GM12865 (cell line): ENCODE measurements around the gene COX6A2.
A peak's percentile ranks its signal among the peaks of the same experiment; 100 is the strongest.

ENCODE experiments used
- DNase-seq: peaks from one replicate; pipeline ENCODE4 v3.0.0; 2010; ENCODE audit warnings: low read depth
- H3K4me3 ChIP-seq: 2 replicates; pipeline ENCODE4 v1.5.1; 2011; ENCODE audit warnings: mild to moderate bottlenecking, low read depth, low read length, control low read depth
- TF ChIP-seq, protein P1 (sequence below): IDR thresholded peaks from 2 replicates; pipeline ENCODE4 v1.5.1; 2011; ENCODE audit warnings: low read length, control low read depth, low read depth, inconsistent platforms; ENCODE audit not compliant: insufficient read depth; ENCODE audit errors: missing control alignments

The COX6A2 gene

DNA sequence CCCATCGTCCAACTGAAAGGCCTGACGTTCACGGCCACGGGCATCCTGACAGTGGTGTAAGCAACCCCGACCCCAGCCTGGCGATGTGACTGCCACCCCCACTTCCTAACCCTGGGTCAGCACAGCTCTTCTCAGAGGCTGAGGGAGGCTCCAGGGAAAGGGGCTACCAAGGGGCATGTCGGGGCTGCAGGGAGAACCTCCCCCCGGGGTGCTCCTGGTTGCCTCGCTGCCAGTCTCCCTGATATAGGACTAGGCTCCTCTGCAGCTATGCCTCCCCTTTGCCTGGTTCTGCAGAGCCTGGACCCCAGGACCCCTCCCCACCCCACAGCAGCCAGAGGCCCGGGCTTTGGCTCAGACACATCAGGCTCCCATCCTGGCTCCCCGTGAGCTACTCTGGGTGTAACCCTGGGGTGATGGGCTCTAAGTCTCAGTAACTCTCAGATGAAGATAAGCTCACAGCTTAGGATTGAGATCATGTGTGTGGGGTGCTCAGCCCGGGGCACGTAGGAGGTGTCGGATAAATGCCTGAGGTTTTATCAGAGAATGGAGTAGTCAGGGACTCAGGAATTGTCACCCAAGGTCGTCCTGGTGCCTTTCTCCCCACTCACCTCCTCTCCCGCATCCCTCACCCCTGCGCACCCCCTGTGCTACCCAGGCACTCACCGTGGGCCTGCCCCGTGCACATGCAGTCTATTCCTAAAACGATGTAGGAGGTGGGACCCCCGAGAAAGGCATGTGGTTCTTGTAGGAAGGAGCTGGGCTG lies 24.4 kb downstream of the COX6A2 start:
- TF ChIP-seq, protein P1, sequence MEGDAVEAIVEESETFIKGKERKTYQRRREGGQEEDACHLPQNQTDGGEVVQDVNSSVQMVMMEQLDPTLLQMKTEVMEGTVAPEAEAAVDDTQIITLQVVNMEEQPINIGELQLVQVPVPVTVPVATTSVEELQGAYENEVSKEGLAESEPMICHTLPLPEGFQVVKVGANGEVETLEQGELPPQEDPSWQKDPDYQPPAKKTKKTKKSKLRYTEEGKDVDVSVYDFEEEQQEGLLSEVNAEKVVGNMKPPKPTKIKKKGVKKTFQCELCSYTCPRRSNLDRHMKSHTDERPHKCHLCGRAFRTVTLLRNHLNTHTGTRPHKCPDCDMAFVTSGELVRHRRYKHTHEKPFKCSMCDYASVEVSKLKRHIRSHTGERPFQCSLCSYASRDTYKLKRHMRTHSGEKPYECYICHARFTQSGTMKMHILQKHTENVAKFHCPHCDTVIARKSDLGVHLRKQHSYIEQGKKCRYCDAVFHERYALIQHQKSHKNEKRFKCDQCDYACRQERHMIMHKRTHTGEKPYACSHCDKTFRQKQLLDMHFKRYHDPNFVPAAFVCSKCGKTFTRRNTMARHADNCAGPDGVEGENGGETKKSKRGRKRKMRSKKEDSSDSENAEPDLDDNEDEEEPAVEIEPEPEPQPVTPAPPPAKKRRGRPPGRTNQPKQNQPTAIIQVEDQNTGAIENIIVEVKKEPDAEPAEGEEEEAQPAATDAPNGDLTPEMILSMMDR: no peak
- peak overlapping the region; percentile 32 for H3K4me3 ChIP-seq
- DNase-seq: no peak

DNA sequence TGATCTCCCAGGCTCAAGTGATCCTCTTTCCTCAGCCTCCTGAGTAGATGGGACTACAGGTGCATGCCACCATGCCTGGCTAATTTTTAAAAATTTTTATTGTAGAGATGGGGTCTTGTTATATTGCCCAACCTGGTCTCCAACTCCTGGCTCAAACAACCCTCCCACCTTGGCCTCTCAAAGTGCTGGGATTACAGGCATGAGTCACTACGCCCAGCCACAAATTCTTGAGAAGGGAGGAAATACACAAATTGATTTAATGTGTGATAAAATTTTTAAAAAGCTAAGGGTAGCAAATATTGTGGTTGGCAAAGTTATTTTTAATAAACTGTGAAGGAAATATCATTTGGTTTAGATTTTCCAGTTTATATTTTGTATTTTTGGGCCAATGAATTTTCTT lies 25.5 kb downstream of the COX6A2 start:
- TF ChIP-seq, protein P1: no peak
- no peak for DNase-seq
- no peak overlapping the region for H3K4me3 ChIP-seq

DNA sequence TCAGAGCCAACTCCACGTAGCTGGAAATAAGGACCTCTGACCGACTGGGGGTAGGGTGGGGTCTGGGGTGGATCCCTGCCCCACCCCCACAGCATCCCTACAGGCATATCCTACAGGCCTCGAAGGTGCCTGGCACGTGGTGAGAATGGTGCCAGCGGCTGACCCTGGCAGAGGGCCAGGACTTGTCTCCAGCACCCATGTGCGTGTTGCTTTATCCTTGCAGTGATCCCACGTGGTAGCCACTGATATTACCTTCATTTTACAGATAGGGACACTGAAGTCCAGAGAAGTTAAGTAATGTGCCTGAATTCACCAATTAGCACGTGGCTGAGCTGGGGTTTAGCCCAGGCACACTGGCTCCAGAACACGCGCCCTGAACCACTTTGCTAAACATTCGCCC lies 26.7 kb downstream of the COX6A2 start:
- DNase-seq: no peak
- H3K4me3 ChIP-seq: no peak overlapping the region
- TF ChIP-seq, protein P1: no peak

DNA sequence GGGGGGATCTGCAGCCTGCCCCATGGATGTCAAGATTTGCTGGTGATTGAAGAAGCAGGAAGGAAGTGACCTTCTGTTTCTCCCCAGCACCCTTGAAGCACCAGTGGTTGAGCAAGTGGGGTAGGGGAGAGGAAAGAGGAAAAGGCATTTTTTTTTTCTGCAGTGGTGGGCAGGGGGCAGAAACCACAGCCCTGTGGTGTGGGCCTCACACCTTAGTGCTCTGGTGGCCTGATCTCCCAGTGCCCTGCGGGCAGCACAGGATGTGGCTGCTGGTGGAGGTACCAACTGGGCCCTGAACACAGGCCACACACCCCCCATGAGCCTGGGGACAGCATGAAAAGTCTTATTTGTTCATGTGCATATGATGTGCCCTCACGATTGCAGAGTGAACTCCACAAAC lies 28.0 kb downstream of the COX6A2 start:
- TF ChIP-seq, protein P1: no peak
- DNase-seq: no peak
- H3K4me3 ChIP-seq: no peak overlapping the region

DNA sequence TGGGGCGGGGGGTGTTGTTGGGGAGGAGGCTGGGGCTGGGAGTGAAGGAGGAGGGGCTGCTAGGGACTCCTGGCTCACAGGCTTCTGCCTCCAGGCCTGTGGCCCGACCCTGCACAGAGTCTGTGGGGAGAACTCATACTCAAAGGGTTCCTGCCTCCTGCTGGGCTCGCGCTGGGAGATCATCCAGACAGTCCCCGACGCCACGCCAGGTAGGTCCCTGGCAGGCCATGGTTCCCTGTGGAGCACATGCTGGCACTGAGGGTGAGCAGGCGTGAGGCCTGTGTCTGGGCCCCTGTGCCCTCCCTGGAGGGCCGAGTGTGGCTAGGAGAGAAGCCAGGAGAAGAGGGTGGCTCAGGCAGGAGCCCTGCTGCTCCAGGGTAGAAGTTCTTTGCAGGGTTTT lies 30.5 kb downstream of the COX6A2 start:
- H3K4me3 ChIP-seq: no peak overlapping the region
- DNase-seq: no peak
- TF ChIP-seq, protein P1: no peak

DNA sequence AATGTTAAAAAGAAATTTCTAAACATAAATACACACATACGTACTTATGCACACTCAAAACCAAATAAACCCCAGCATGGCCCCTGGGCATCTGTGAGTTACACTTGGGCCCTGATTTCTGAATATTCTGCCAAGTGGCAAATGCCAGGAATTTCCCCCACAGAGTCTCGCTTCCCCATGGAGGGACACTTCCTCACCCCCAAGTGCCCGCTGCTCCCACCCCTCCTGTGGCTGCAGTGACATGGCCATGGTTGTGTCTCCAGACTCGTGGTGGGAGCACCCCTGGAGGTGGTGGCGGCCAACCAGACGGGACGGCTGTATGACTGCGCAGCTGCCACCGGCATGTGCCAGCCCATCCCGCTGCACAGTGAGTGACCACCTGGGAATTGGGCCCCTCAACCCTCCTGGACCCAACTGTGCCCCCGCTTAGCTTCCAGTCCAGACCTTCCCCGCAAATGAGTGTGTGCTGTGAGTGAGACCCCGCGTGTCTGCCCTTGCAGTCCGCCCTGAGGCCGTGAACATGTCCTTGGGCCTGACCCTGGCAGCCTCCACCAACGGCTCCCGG lies 31.0 kb downstream of the COX6A2 start:
- TF ChIP-seq, protein P1: no peak
- H3K4me3 ChIP-seq: no peak overlapping the region
- no peak for DNase-seq
